ENCODE measurements around the gene TXNRD2. TPM values are rescaled to one million over a fixed set of nuclear protein-coding genes. Genes with fewer than 3 reads are reported as not detected.
"Not testable (repeated sequence)": the region's sequence is repeated elsewhere in the genome, so short reads cannot be mapped to it uniquely, and the experiment has no call there.

TXNRD2 gene
- polyA plus RNA-seq, 1 donor from 2014 or later: 4.1 TPM

DNA sequence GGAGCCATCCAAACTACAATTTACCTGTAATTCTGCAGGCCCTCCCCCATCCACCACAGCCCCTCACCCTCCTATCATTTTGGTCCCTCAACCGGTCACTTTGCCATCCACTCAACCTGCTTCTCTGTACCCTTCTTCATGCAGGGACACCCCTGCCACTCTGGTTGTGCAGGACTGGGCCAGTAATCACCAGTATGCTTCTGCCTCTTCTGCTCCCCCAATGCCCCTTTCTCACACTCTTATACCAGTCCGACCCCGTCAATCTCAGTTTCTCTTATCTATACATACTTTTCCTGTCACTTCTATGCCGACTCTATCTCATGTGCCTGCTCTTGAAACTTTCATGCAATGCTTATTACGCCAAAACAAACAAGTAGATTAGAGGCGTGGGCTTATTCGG is 5.1 kb downstream of the TXNRD2 start:
- Histone ChIP-seq H3K9me2 (ENCODE audit: insufficient read depth, low read length) (no peaks in the 10 kb centered on the region), H3K9me3 (ENCODE audit: low read length) (no peaks in the 10 kb centered on the region), H3K4me2 (ENCODE audit: low read length) (no peak overlapping the region), H3F3A (ENCODE audit: insufficient read depth, low read length, poor library complexity, severe bottlenecking) (no peaks in the 10 kb centered on the region), H2AFZ (ENCODE audit: low read depth, low read length) (no peak overlapping the region), H3K79me2 (replicated peaks; ENCODE audit: insufficient read depth, low read length) (no peaks in the 10 kb centered on the region), H3K27me3 (ENCODE audit: insufficient read depth, low read depth, low read length) (no peaks in the 10 kb centered on the region), H3K36me3 (ENCODE audit: insufficient read depth, low read length) (no peaks in the 10 kb centered on the region), H3K27ac (ENCODE audit: low read length) (no peak overlapping the region), H3K9ac (ENCODE audit: low read length) (no peak overlapping the region), H4K20me1 (ENCODE audit: insufficient read depth) (no peaks in the 10 kb centered on the region), H3K4me3 (ENCODE audit: low read length) (no peak overlapping the region)
- TF ChIP-seq EZH2 (IDR thresholded peaks at IDR 0.05; ENCODE audit: borderline replicate concordance, insufficient read depth, low read length, poor library complexity, severe bottlenecking): no peak
- TF ChIP-seq EP300 (conservative IDR thresholded peaks at IDR 0.05; ENCODE audit: poor library complexity, severe bottlenecking): no peak
- TF ChIP-seq POLR2AphosphoS5 (IDR thresholded peaks at IDR 0.05): no peak
- no peak for TF ChIP-seq RAD21 (conservative IDR thresholded peaks at IDR 0.05)
- TF ChIP-seq, protein P1, sequence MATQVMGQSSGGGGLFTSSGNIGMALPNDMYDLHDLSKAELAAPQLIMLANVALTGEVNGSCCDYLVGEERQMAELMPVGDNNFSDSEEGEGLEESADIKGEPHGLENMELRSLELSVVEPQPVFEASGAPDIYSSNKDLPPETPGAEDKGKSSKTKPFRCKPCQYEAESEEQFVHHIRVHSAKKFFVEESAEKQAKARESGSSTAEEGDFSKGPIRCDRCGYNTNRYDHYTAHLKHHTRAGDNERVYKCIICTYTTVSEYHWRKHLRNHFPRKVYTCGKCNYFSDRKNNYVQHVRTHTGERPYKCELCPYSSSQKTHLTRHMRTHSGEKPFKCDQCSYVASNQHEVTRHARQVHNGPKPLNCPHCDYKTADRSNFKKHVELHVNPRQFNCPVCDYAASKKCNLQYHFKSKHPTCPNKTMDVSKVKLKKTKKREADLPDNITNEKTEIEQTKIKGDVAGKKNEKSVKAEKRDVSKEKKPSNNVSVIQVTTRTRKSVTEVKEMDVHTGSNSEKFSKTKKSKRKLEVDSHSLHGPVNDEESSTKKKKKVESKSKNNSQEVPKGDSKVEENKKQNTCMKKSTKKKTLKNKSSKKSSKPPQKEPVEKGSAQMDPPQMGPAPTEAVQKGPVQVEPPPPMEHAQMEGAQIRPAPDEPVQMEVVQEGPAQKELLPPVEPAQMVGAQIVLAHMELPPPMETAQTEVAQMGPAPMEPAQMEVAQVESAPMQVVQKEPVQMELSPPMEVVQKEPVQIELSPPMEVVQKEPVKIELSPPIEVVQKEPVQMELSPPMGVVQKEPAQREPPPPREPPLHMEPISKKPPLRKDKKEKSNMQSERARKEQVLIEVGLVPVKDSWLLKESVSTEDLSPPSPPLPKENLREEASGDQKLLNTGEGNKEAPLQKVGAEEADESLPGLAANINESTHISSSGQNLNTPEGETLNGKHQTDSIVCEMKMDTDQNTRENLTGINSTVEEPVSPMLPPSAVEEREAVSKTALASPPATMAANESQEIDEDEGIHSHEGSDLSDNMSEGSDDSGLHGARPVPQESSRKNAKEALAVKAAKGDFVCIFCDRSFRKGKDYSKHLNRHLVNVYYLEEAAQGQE (IDR thresholded peaks at IDR 0.05; ENCODE audit: borderline replicate concordance): no peak
- TF ChIP-seq TAF1 (IDR thresholded peaks at IDR 0.05; ENCODE audit: low read depth): no peak
- no peak for TF ChIP-seq MXI1 (conservative IDR thresholded peaks at IDR 0.05; ENCODE audit: poor library complexity, severe bottlenecking)

DNA sequence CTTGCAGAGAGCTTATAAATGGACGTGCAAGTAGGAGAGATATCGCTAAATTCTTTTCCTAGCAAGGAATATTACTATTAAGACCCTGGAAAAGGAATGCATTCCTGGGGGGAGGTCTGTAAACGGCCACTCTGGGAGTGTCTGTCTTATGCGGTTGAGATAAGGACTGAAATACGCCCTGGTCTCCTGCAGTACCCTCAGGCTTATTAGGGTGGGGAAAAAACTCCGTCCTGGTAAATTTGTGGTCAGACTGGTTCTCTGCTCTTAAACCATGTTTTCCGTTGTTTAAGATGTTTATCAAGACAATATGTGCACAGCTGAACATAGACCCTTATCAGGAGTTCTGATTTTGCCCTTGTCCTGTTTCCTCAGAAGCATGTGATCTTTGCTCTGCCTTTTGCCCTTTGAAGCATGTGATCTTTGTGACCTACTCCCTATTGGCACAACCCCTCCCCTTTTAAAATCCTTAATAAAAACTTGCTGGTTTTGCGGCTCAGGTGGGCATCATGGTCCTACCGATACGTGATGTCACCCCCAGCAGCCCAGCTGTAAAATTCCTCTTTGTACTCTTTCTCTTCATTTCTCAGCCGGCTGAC is 6.4 kb downstream of the TXNRD2 start:
- not testable (repeated sequence) for H3K36me3 ChIP-seq (ENCODE audit: insufficient read depth, low read length); H2AFZ ChIP-seq (ENCODE audit: low read depth, low read length); H3K27ac ChIP-seq (ENCODE audit: low read length)

GRCh38 chr22:19933341-19934241 is 8.0 kb downstream of the TXNRD2 start:
- H3K36me3 ChIP-seq (ENCODE audit: insufficient read depth, low read length): no peaks in the 10 kb centered on the region
- H3K9me3 ChIP-seq (ENCODE audit: low read length): no peaks in the 10 kb centered on the region
- no peak overlapping the region for H3K4me2 ChIP-seq (ENCODE audit: low read length)
- no peaks in the 10 kb centered on the region for H3F3A ChIP-seq (ENCODE audit: insufficient read depth, low read length, poor library complexity, severe bottlenecking)
- H3K9me2 ChIP-seq (ENCODE audit: insufficient read depth, low read length): no peaks in the 10 kb centered on the region
- no peaks in the 10 kb centered on the region for H3K27me3 ChIP-seq (ENCODE audit: insufficient read depth, low read depth, low read length)
- TF ChIP-seq EP300 (conservative IDR thresholded peaks at IDR 0.05; ENCODE audit: poor library complexity, severe bottlenecking) (no peak), SMC3 (conservative IDR thresholded peaks at IDR 0.05; ENCODE audit: poor library complexity) (no peak), MXI1 (conservative IDR thresholded peaks at IDR 0.05; ENCODE audit: poor library complexity, severe bottlenecking) (no peak), POLR2AphosphoS5 (IDR thresholded peaks at IDR 0.05) (no peak), TAF1 (IDR thresholded peaks at IDR 0.05; ENCODE audit: low read depth) (no peak), RAD21 (conservative IDR thresholded peaks at IDR 0.05) (no peak), EZH2 (IDR thresholded peaks at IDR 0.05; ENCODE audit: borderline replicate concordance, insufficient read depth, low read length, poor library complexity, severe bottlenecking) (no peak)
- TF ChIP-seq, protein P1 (IDR thresholded peaks at IDR 0.05; ENCODE audit: borderline replicate concordance): no peak
- TF ChIP-seq, protein P2, sequence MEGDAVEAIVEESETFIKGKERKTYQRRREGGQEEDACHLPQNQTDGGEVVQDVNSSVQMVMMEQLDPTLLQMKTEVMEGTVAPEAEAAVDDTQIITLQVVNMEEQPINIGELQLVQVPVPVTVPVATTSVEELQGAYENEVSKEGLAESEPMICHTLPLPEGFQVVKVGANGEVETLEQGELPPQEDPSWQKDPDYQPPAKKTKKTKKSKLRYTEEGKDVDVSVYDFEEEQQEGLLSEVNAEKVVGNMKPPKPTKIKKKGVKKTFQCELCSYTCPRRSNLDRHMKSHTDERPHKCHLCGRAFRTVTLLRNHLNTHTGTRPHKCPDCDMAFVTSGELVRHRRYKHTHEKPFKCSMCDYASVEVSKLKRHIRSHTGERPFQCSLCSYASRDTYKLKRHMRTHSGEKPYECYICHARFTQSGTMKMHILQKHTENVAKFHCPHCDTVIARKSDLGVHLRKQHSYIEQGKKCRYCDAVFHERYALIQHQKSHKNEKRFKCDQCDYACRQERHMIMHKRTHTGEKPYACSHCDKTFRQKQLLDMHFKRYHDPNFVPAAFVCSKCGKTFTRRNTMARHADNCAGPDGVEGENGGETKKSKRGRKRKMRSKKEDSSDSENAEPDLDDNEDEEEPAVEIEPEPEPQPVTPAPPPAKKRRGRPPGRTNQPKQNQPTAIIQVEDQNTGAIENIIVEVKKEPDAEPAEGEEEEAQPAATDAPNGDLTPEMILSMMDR (IDR thresholded peaks at IDR 0.05; ENCODE audit: poor library complexity, severe bottlenecking): no peak
- no peak overlapping the region for H3K9ac ChIP-seq (ENCODE audit: low read length)
- H3K4me3 ChIP-seq (ENCODE audit: low read length): no peak overlapping the region
- H4K20me1 ChIP-seq (ENCODE audit: insufficient read depth): no peaks in the 10 kb centered on the region
- H2AFZ ChIP-seq (ENCODE audit: low read depth, low read length): no peak overlapping the region
- no peak overlapping the region for H3K27ac ChIP-seq (ENCODE audit: low read length)
- no peaks in the 10 kb centered on the region for H3K79me2 ChIP-seq (replicated peaks; ENCODE audit: insufficient read depth, low read length)

More for the DNA sequence above, 6.4 kb downstream of the TXNRD2 start:
- H4K20me1 ChIP-seq (ENCODE audit: insufficient read depth); H3K79me2 ChIP-seq (replicated peaks; ENCODE audit: insufficient read depth, low read length); H3K27me3 ChIP-seq (ENCODE audit: insufficient read depth, low read depth, low read length); H3F3A ChIP-seq (ENCODE audit: insufficient read depth, low read length, poor library complexity, severe bottlenecking); H3K9me3 ChIP-seq (ENCODE audit: low read length); H3K9me2 ChIP-seq (ENCODE audit: insufficient read depth, low read length); H3K4me2 ChIP-seq (ENCODE audit: low read length); H3K4me3 ChIP-seq (ENCODE audit: low read length); H3K9ac ChIP-seq (ENCODE audit: low read length): not testable (repeated sequence)
